Inferior parietal cortex (tissue), 1 donor: ENCODE measurements around the gene RBM4.
A peak's percentile ranks its signal among the peaks of the same experiment; 100 is the strongest.

Experiments
- DNase-seq: peaks from one replicate; pipeline ENCODE4 v3.0.0-alpha.2; 2016; ENCODE audit errors: extremely low spot score

Gene RBM4

GRCh38 chr11:66688561-66689534 lies 50.3 kb downstream of the RBM4 start:
- DNase-seq: no peak

GRCh38 chr11:66689661-66690590 lies 51.4 kb downstream of the RBM4 start:
- no peak for DNase-seq

GRCh38 chr11:66691311-66691980 lies 52.9 kb downstream of the RBM4 start:
- no peak for DNase-seq

- no peak for DNase-seq
Observed at GRCh38 chr11:66692446-66692845, 53.9 kb downstream of the RBM4 start.

- DNase-seq: no peak
Observed at GRCh38 chr11:66692871-66693331, 54.4 kb downstream of the RBM4 start.

- no peak for DNase-seq
Observed at GRCh38 chr11:66693356-66694055, 55.0 kb downstream of the RBM4 start.

- DNase-seq: no peak
Observed at GRCh38 chr11:66694056-66694410, 55.5 kb downstream of the RBM4 start.

GRCh38 chr11:66694732-66695207 lies 56.3 kb downstream of the RBM4 start:
- peak; percentile 89 for DNase-seq
